ENCODE data around the gene ZNF823. TPM values are rescaled to one million over a fixed set of nuclear protein-coding genes. Genes with fewer than 3 reads are reported as not detected.

ZNF823 gene
- total RNA-seq, 1 donor: 4.8 TPM

DNA sequence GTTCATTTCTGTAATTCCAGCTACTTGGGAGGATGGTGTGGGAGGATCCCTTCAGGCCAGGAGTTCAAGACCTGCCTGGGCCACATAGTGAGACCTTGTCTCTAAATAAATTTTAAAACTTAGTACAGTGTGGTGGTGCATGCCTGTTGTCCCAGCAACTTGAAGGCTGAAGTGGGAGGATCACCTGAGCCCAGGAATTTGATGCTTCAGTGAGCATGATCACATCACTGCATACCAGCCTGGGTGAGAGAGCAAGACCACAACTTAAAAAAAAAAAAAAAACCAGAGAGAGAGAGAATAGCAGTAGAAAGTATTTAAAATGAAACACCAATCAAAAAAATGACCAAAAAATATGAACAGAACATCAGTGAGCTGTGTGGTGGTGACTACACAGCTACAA is 7.1 kb upstream of the ZNF823 start:
- no peak for DNase-seq (ENCODE audit: low read depth in 2 of 3, low spot score in 2 of 3)

DNA sequence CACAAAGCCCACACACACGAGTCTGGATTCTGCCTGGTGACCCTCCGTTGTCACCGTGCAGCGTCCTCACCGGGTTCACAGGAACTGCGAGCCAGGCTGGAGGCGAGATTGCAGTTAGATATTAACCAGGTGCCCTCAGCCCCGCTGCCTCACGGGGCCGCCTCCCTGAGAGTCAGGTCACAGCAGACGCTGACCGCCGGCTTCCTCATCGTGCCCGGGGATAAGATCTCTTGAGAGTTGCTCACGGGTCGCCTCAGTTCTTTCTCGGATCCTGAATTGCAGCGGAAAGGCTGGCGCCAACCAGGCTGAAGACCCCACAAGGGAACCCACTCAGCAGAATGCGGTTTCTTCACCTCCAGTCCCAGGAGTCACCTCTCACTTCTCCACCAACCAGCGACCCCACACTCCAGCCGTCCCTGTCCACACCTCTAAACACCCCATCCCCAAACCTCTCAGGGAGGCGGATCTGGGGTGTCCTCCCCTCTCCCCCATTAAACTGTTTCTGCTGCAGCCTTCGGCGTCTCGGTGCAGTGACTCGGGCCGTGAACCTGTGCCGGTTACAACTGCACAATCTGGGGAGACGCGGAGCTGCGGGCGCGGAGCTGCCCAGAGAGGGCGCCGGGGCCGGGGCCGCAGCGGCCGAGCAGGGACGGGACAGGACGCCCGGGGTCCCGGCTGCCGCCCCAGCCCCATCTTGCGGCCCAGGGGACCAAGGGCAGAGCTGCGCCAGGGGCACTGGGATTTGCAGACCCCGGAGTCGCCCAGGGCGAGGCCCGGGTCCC is 591 bp downstream of the ZNF823 start:
- peak; percentile 9 to 58 (median 43) for DNase-seq (ENCODE audit: low read depth in 2 of 3, low spot score in 2 of 3)

DNA sequence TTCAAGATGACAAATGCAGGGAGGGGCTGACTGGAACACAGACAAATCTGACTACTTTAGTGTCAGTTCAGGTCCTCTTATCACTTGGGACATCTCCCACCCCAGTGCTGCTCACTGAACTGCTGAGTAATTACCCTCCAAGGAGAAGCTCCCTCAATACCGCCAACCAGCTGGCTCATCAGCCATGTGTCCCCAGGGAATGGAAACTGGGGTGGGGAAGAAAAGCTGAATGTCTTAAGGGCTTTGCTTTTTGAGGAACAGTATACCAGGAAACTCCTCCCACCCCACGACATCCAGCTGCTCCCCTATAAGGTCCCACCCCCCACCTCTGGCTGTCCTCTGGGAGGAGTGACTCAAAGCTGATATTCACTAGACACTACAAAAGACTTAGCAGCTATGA is 2.0 kb downstream of the ZNF823 start:
- DNase-seq (ENCODE audit: low read depth in 2 of 3, low spot score in 2 of 3): peak in 2 of 3 donors; percentile 39 to 57

DNA sequence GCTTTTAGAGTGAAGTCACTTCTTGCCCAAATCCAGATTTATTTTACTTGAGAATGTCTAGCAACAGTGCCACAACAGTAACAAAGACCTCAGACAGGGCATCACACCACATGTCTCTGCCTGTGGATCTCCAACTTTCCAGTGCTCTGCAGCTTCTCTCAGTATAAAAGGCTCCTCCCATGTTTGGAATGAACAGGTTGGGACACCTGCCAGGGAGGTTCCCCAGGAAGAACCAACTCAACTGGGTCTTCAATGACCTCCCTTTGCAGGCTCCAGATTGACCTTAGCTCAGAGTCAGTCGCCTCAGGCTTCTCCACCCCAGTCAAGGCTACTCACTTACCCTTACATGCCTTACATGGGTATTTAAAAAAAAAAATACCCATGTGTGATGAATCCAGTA is 3.4 kb downstream of the ZNF823 start:
- DNase-seq (ENCODE audit: low read depth in 2 of 3, low spot score in 2 of 3): no peak

DNA sequence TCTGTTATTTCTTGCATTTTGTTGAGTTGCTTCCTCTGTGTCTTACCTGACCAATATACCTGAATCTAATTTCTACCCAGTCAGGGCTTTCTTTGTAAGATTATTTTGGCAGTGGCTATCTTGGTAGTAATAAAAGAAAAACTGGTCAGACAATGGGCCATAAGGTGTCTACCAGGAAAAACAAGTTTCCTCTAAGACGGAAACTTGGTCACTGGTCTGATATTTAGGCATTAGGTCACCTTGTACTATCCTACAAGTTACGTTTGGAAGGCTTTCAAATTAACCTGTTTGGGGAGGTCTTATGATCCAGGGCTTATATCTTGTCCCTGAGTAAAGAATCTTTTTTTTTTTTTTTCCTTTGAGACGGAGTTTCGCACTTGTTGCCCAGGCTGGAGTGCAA is 9.2 kb downstream of the ZNF823 start:
- no peak for DNase-seq (ENCODE audit: low read depth in 2 of 3, low spot score in 2 of 3)

DNA sequence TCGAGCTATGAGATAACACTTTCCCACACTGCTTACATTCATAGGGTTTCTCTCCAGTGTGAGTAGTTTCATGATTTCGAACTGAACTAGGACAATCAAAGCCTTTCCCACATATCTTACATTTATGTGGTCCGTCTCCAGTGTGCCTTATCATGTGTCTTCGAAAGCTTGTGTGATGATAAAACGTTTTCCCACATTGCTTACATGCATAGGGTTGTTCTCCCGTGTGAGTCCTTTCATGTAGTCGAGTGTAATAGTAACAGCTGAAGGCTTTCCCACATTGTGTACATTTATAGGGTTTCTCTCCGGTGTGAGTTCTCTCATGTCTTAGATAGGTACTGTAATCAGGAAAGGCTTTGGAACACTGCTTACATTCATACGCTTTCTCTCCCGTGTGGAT is 16.3 kb downstream of the ZNF823 start:
- DNase-seq (ENCODE audit: low read depth in 2 of 3, low spot score in 2 of 3): peak in 1 of 3 donors; percentile 6

DNA sequence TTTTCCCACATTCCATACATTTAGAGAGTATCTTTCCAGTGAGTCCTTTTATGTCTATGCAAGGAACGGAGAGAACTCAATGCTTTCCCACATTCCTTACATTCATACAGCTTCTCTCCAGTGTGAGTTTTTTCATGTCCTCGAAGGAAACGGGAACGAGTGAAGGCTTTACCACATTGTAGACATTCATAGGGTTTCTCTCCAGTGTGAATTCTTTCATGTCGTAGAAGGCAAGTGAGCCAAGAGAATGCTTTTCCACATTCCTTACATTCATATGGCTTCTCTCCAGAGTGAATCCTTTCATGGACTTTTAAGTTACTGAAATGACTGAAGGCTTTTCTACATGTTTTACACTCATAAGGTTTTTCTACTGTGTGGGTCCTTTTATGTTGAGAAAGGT is 17.1 kb downstream of the ZNF823 start:
- DNase-seq (ENCODE audit: low read depth in 2 of 3, low spot score in 2 of 3): no peak

DNA sequence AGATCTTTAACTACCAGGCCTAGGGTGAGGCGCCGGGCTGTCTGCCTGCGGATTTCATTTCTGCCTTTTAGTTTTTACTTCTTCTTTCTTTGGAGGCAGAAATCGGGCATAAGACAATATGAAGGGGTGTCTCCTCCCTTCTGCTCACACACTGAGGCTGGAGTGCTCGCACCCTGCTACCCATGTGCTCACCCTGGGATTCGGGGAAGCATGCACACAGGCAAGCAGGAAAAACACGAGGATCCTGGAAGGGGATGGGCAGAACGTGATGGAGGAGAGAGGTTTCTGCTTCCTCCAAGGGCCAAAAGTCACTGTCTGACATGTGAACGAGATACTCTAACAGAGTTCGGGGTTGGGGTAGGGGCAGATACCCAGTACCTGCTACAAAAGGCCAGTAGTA is 28.4 kb downstream of the ZNF823 start:
- DNase-seq (ENCODE audit: low read depth in 2 of 3, low spot score in 2 of 3): no peak

DNA sequence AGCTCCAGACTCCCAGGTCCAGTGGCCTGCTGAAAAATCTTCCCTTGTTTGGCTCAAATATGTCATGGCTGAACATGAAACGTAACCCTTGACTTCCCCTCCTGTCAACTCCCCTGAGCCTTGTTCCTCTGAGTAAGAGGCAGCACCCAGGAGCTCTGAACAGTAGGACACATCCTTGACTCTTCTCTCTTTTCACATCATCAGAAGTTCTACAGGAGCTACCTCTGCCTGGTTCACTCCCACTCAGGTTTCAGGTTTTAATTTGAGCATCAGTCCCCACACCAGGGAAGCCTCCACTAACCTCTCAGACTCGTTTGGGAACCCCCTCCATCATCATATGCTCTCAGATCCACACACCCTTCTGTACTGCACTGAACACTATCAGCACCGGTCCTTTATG is 30.3 kb downstream of the ZNF823 start:
- no peak for DNase-seq (ENCODE audit: low read depth in 2 of 3, low spot score in 2 of 3)

DNA sequence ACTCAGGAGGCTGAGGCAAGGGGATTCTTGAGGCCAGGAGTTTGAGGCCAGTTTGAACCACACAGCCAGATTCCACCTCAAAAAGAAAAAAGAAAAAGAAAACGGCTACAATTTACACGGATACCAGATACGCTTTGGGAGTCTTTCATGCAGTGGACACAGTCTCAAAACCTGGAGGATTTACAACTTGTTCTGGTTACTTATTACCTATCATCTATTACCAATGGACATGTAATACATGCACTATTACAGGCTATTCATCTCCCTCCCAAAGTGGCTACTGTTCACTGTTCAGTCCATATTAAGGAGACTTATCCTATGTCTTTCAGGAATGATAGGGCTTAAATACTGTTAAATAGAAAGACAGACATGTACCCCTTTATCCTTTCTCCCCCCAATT is 33.3 kb downstream of the ZNF823 start:
- no peak for DNase-seq (ENCODE audit: low read depth in 2 of 3, low spot score in 2 of 3)

DNA sequence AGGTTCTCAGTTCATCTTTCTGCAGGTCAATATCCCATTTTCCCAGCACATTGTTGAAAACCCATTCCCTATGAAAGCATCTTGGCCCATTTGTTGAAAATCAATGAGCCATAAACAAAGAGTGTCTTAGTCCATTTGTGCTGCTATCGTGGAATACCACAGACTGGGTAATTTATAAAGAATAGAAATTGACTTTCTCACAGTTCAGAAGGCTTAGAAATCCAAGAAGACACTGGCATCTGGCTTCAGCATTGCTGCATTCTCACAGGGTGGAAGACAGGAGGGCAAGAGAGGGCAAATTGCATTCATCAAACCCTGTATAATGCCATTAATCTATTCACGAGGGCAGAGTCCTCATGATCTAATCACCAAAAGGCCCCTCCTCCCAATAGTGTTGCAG is 34.1 kb downstream of the ZNF823 start:
- no peak for DNase-seq (ENCODE audit: low read depth in 2 of 3, low spot score in 2 of 3)

DNA sequence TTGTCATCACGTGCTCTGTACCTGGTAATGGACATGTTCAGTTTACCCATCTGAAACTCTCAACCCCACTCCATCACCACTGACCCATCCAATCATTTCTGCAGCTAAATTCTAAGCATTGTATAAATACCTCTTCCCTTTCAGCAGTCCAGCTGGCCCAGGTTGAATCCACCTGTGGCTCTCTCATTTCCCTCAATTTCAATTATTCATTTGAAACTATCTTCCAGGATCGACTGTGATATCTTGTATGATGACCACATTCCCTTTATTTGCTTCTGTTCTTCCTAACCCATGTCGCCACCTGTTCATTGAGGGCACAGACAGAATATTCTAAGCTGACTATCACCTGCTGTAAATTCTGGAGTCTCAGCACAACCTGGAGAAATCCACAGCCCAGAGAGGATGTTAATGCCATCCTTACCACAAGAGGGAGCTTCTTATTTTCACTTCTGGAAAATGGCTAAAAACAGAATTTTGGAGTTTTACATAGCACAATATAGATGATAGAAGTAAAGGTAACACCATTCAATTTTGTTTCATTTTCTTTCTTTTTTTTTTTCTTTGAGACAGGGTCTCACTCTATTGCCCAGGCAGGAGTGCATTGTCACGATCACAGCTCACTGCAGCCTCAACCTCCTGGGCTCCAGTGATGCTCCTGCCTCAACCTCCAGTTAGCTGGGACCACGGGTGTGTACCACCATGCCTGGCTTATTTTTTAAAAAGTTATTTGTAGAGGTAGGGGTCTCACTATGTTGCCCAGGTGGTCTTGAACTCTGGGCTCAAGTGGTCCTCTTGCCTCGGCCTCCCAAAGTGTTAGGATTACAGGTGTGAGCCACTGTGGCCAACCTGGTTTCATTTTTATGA is 38.6 kb downstream of the ZNF823 start:
- DNase-seq (ENCODE audit: low read depth in 2 of 3, low spot score in 2 of 3): peak in 1 of 3 donors; percentile 63

DNA sequence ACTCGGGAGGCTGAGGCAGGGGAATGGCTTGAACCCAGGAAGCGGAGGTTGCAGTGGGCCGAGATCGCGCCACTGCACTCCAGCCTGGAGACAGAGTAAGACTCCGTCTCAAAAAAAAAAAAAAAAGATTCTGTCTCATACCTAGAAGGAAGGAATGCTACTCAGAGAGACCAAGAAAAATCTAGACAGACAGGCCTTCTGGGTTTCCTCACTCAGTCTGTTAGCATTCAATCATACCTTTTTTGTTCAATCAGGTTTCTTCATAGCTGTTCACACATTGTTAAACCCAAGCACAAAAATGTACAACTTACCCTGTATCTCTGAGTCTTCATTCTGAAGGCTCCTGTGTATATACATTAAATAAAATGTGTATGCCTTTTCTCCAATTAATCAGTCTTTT is 40.5 kb downstream of the ZNF823 start:
- no peak for DNase-seq (ENCODE audit: low read depth in 2 of 3, low spot score in 2 of 3)

DNA sequence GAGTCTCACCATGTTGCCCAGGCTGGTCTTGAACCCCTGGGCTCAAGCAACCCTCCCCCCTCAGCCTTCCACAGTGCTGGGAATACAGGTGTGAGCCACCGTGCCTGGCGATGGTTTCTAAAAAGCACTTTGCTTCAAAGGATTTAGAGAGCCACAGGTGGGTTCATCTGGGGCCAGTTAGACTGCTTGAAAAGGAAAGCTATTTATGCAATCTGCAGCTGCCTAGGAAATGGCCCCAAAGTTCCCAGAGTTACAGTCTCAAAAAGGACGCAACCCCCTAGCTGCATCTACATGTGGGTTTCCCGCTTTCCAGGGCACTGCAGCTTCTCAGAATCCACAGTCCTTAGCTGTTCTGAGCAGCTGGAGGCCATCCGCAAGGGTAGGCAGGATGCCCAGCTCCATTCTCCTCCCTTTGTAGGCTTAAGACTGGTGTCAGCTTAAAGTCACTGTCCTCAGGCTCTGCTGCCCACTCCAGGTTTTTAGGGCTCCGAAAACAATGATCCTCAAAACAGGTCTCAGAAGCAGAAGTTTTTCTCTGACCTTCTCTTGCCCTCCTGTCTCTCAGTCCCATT is 41.4 kb downstream of the ZNF823 start:
- DNase-seq (ENCODE audit: low read depth in 2 of 3, low spot score in 2 of 3): no peak

DNA sequence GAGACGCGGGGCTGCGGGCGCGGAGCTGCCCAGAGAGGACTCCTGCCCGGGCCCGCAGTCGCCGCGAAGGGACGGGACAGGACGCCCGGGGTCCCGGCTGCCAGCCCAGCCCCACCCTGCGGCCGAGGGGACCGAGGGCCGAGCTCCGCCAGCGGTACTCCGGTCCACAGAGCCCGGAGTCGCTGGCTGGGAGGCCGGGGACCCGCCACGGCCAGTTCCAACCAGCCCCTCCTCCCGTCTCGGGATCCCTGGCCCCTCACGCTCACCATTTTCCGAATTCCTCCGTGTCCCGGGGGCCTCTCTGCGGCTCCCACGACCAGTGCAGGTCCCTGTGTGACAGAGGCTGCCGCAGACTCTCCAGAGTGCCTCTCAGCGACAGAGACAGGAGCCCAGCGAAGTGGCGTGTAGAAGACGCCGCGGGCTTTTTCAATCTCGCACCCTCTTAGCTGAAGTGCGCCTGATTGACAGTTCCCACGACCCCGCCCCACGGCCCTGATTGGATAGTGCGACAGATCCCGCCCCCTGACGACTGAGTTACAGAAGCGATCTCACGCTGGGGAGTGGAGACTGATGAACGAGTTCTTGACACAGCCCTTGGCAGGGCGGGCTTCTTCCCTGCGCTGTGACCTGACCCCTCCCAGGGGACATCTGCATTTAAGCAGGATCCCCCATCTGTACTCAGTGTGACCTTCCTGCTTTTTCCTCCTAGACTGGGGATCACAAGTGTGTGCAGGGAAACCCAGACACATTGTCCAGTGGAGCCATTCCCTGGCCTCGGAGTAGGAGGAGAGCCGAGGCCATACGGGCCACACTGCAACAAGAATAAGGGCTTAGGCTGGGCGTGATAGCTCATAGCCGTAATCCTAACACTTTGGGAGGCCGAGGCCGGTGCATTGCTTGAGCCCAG is 44.0 kb downstream of the ZNF823 start:
- DNase-seq (ENCODE audit: low read depth in 2 of 3, low spot score in 2 of 3): peak; percentile 24 to 95 (median 88)

DNA sequence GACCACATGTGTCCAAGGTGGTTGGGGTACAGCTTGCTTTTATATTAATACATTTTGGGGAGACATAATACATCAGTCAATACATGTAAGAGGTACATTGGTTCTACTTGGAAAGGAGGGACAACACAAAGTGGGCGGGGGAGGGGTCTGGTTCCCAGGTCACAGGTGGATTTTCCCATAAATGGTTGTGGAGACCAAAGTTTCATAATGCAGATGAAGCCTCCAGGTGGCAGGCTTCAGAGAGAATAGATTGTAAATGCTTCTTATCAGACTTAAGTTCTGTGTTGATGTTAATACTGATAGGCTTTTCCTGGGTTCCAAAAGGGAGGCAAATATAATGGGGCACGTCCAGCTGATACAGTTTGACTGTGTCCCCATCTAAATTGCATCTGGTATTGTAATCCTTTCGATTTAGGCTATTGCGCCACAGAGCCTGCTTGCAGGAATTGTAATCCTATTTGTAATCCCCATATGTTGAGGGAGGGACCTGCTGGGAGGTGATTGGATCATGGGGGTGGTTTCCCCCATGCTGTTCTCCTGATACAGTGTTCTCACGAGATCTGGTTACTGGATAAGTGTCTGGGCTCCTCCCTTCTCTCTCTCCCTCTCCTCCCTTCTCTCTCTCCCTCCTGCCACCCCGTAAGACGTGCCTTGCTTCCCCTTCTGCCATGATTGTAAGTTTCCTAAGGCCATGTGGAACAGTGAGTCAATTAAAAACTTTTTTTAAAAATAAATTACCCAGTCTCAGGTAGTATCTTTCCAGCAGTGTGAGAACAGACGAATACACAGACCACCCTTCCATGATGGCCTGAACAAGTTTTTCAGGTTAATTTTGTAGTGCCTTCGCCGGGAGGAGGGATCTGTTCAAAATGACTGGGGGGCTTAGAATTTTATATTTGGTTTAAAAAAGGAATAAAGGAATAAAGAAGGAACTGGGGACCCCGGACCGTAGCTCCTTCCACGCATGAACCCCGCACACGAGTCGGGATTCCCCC is 44.9 kb downstream of the ZNF823 start:
- DNase-seq (ENCODE audit: low read depth in 2 of 3, low spot score in 2 of 3): peak in 1 of 3 donors; percentile 53

DNA sequence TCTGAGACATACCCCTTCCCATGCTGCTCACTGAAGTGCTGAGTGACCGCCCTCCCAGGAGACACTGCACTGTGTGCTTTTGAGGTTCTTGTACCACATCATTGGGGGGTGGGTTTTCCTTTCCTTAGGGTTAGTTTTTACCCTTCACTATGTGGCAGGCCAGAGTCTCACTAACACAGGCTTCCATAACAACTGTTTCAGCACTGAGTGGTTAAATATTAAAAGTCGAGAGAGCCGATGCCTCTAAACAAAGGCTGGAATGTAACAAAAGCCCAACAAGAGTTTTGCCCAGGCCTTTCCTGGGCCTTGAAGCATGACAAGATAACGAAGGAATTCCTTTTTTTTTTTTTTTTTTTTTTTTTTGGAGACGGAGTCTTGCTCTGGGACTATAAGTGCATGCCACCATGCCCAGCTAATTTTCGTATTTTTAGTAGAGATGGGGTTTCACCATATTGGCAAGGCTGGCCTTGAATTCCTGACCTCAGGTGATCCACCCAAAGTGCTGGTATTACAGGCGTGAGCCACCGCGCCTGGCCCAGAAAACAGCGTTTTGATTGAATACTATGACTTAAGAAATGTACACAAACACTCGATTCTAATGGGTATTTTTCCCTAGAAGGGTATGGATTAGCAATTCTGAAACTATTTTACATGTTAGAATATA is 46.5 kb downstream of the ZNF823 start:
- DNase-seq (ENCODE audit: low read depth in 2 of 3, low spot score in 2 of 3): no peak

DNA sequence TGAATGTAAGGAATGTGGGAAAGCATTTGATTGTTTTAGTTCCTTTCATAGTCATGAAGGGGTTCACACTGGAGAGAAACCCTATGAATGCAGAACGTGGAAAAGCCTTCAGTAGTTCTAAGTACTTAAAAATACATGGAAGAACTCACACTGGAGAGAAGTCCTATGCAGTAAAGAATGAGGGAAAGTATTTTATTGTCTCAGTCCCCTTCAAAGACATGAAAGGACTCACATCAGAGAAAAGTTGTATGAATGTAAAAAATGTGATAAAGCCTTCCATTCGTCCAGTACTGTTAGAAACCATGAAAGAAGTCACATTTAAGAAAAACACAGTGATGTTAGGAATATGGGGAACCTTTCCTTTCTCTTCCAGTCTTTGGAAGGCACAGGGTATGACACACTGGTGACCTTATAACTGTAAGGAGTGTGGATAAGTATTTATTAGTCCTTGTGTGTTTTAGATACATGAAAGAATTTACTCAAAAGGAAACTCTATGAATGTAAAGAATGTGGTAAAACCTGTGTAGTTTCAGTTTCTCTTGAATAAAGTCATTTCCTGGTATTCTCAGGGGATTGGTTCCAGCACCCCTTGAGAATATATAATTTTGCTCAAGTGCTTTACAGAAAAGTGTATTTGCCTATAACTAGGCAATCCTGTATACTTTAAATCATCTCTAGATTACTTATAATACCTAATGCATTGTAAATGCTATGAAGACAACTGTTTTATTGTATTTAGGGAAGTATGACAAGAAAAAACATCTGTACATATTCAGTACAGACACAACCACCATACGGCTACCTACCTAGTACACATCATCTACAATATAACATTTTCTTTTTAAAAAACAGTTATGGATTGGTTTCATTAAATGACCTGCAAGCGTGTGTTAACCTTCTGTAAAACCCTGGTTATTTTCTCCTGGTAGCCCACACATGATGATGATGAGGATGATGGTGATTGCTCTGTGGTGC is 52.8 kb downstream of the ZNF823 start:
- no peak for DNase-seq (ENCODE audit: low read depth in 2 of 3, low spot score in 2 of 3)
